NCI-H774 (cell line): Measurements from ENCODE around the gene GRAMD2B.
"Not testable (repeated sequence)": the region's sequence is repeated elsewhere in the genome, so short reads cannot be mapped to it uniquely, and the experiment has no call there.

ENCODE experiments used
- DNase-seq: peaks from one replicate; lab custom pipeline; 2025; lab: John Stamatoyannopoulos, UW

GRAMD2B gene

DNA sequence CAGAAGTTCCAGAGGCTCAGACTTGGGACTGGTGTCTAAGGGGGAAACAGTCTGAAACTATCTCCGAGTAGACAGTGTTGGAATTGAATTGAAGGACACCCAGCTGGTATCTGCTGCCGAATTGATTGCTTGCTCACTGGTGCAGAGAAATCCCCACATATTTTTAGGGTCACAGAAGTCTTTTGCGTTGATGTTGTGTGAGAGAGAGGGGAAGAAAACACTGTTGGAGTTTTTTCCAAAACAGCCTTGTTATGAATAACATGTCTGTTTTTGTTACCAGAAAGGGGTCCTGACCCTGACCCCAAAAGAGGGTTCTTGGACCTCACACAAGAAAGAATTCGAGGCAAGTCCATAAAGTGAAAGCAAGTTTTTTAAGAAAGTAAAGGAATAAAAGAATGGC, 90.5 kb downstream of the GRAMD2B start:
- DNase-seq = no peak

DNA sequence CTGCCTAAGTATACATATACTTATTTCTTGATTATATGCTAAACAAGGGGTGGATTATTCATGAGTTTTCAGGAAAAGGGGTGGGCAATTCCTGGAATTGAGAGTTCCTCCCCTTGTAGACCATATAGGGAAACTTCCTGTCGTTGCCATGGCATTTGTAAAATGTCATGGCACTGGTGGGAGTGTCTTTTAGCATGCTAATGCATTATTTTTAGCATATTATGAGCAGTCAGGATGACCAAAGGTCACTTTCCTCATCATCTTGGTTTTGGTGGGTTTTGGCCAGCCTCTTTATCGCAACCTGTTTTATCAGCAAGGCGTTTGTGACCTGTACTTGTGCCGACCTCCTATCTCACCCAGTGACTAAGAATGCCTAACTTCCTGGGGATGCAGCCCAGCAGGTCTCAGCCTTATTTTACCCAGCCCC, 90.9 kb downstream of the GRAMD2B start:
- no peak for DNase-seq

DNA sequence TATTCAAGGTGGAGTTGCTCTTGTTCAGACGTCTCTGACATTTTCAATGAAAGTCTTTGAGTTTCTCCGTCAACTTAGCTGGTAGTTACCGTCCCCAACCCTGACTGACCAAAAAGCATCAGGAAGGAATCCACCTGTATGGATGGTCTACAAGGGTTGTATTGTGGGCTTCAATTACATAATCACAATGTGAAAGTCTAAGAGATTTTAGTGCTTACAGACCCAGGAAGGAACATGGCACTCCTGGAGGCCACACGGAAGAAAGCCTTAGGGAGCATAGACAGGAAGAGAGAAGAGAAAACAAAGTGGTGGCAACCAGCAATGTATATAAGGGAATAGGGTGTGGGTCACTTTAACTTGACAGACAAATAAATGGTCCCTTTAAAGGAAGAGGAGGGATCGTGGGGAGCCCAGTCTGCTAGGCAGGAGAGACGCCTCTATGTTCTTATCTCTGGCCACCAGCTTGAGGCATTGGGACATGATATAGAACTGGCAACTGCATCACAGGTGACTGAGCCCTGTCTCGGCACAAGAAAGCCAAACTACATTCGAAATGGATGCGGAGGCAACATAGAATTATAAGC, 91.4 kb downstream of the GRAMD2B start:
- no peak for DNase-seq

- DNase-seq = no peak
Measured at GRCh38 chr5:126515337-126515736, 92.1 kb downstream of the GRAMD2B start.

GRCh38 chr5:126516133-126516532, 92.9 kb downstream of the GRAMD2B start:
- peak; percentile 41 for DNase-seq

DNA sequence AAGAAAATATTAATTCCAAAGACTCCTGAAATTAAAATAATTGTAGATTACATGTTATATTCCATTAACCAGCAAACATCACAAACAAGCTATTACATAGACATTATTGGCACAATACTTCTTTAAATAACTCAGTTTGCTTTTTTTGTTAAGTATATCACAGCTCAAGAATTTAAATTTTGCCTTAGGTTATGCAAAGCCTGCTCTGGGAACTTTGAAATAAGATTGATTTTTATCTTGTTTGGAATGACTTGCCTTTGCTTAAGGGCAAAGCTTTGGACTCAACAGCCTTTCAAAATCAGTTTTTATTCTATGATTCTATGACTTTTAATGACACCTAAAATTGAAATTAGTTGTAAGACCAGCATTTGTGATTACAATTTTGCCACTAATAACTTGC, 93.6 kb downstream of the GRAMD2B start:
- no peak for DNase-seq

DNA sequence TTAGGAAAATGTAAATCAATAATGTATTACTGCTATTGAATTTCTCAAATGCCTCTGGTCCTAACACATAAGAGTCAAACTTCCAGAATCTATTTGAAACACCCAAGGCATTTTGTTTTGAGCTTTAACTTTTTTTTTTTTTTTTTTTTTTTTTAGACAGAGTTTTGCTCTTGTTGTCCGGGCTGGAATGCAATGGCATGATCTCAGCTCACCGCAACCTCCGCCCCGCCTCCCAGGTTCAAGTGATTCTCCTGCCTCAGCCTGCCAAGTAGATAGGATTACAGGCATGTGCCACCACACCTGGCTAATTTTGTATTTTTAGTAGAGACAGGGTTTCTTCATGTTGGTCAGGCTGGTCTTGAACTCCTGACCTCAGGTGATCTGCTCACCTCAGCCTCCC, 96.0 kb downstream of the GRAMD2B start:
- DNase-seq = not testable (repeated sequence)

- DNase-seq = no peak
Measured at GRCh38 chr5:126519637-126520592, 96.7 kb downstream of the GRAMD2B start.

DNA sequence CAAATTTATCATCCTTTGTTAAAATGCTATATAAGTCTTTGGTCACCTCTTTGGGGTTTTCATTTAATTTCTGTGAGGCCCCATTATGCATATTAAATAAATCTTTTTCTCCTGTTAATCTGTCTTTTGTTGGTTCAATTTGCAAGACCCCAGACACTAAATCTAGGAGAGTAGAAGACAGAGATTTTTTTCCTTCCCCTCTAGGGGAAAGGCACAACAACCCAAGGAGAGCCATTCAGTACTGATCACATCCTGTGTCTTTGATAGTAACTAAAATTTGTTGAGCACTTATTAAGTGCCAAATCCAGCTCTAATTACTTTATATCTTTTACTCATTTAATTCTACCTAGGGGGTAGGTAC, 97.4 kb downstream of the GRAMD2B start:
- DNase-seq = no peak

GRCh38 chr5:126521130-126521529, 97.9 kb downstream of the GRAMD2B start:
- DNase-seq = no peak

- no peak for DNase-seq
Measured at GRCh38 chr5:126523818-126524510, 100.8 kb downstream of the GRAMD2B start.

GRCh38 chr5:126525630-126526245, 102.5 kb downstream of the GRAMD2B start:
- no peak for DNase-seq

DNA sequence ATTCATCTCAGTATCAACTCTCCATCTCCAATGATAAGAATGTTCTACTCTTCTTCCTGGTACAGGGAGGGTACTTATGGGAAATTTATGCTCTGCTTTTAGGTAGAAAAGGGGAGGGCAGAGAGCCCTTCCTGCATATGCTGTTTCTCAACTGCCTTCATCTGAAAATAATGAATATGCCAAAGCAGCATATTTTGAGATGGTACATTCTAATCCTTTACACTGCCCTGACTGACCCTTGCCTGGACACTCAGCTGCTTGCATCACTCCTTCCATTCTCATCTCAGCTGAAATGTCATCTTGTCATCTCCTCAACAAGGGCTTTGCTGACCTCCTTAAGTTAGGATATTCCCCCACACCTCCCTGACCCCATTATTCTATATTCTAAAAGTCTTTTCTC, 103.3 kb downstream of the GRAMD2B start:
- DNase-seq = no peak

GRCh38 chr5:126527158-126527557, 103.9 kb downstream of the GRAMD2B start:
- no peak for DNase-seq

- DNase-seq = no peak
Measured at GRCh38 chr5:126527892-126528291, 104.7 kb downstream of the GRAMD2B start.

GRCh38 chr5:126531543-126532120, 108.4 kb downstream of the GRAMD2B start:
- no peak for DNase-seq

GRCh38 chr5:126534553-126534952, 111.3 kb downstream of the GRAMD2B start:
- DNase-seq = no peak

- DNase-seq = no peak
Measured at GRCh38 chr5:126535856-126536545, 112.8 kb downstream of the GRAMD2B start.

DNA sequence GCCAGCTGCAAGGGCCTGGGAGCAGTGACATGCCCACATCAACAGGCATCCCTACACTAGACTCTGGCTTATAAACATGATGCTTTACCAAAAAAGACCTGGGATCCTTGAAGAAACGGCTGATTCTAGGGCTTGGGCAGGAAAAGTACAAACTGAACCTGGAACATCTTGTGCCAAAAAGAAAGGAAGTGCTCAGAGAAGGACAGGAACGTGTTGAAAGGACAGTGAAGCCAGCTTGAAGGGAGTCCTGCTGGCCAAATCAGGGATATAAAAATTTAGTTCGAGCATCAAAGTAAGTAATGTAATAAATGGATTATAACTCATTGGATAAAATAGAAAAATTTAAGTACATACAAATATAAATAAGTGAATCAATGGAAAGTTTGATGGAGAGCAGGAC, 113.7 kb downstream of the GRAMD2B start:
- no peak for DNase-seq

- DNase-seq = no peak
Measured at GRCh38 chr5:126538579-126538978, 115.4 kb downstream of the GRAMD2B start.

DNA sequence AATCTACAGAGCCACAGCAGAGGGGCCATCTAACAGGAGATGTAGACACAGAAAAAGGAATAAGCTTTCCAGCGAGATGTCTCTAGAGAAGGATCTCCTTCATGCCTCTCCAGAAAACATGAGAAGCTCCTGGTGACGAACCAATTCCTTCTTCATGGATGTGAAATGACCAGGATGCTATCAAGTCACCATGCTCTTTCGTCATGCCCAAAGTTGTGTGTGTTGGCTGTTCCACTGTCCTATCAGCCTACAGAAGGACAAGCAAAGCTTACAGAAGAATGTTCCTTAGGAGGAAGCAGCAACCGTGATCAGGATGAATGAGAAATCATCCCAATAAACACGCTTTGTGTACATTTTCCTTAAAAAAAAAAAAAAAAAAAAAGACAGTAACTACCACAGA, 117.4 kb downstream of the GRAMD2B start:
- no peak for DNase-seq
